ENCODE results near the gene EFTUD2.

Gene EFTUD2

GRCh38 chr17:44932096-44932786 lies 33.0 kb upstream of the EFTUD2 start:
- Histone ChIP-seq H3K23ac (ENCODE audit: low read length) (no peak overlapping the region), H3K4ac (ENCODE audit: low read depth, low read length) (no peak overlapping the region), H3K36me3 (ENCODE audit: control insufficient read depth in 1 of 2, insufficient read depth in 2 of 2, low read length in 2 of 2) (peaks cover 73 to 78% of the 10 kb centered on the region in 2 experiments), H3K27ac (ENCODE audit: low read depth, low read length) (no peak overlapping the region), H3K4me1 (ENCODE audit: control insufficient read depth in 1 of 2, insufficient read depth in 2 of 2, low read length in 2 of 2) (no peaks in the 10 kb centered on the region), H3K9me3 (ENCODE audit: insufficient read depth, low read depth, low read length) (no peaks in the 10 kb centered on the region), H4K8ac (ENCODE audit: low read depth, low read length) (no peak overlapping the region), H4K91ac (ENCODE audit: low read depth, low read length) (no peak overlapping the region), H2BK12ac (ENCODE audit: low read length) (no peak overlapping the region), H3K4me3 (ENCODE audit: low read depth, low read length) (no peak overlapping the region), H2BK120ac (ENCODE audit: insufficient read depth, low read length, poor library complexity) (no peak overlapping the region), H3K4me2 (ENCODE audit: low read length) (no peak overlapping the region), H2BK5ac (ENCODE audit: low read depth, low read length, poor library complexity) (no peak overlapping the region), H3K27me3 (ENCODE audit: insufficient read depth, low read length) (no peaks in the 10 kb centered on the region), H4K12ac (ENCODE audit: low read depth, low read length) (no peak overlapping the region), H3K18ac (ENCODE audit: low read length) (no peak overlapping the region), H3K79me2 (ENCODE audit: control insufficient read depth, insufficient read depth, low read length, poor library complexity) (no peaks in the 10 kb centered on the region), H2AFZ (ENCODE audit: insufficient read depth, low read length, poor library complexity) (no peak overlapping the region), H3K14ac (ENCODE audit: low read length) (no peak overlapping the region), H2AK5ac (ENCODE audit: low read length) (no peak overlapping the region), H3K79me1 (ENCODE audit: low read length) (no peaks in the 10 kb centered on the region), H3K9ac (ENCODE audit: low read length) (no peak overlapping the region)
- WGBS (ENCODE audit: extremely low coverage, insufficient coverage, insufficient read length), result no CpG with 5 or more reads among the region's 8 CpGs
- no peak for DNase-seq

- Histone ChIP-seq H4K91ac (ENCODE audit: low read depth, low read length) (no peak overlapping the region), H3K18ac (ENCODE audit: low read length) (no peak overlapping the region)
- WGBS (ENCODE audit: extremely low coverage, insufficient coverage, insufficient read length), result no CpG with 5 or more reads among the region's 5 CpGs
These were observed 32.1 kb upstream of the EFTUD2 start for GRCh38 chr17:44931376-44931775.

GRCh38 chr17:44930667-44931066 lies 31.4 kb upstream of the EFTUD2 start:
- no peak for DNase-seq
- Histone ChIP-seq H2AK5ac (ENCODE audit: low read length) (no peak overlapping the region), H4K91ac (ENCODE audit: low read depth, low read length) (no peak overlapping the region), H3K27me3 (ENCODE audit: insufficient read depth, low read length) (no peaks in the 10 kb centered on the region), H3K23ac (ENCODE audit: low read length) (no peak overlapping the region), H4K8ac (ENCODE audit: low read depth, low read length) (no peak overlapping the region), H2AFZ (ENCODE audit: insufficient read depth, low read length, poor library complexity) (no peak overlapping the region), H2BK120ac (ENCODE audit: insufficient read depth, low read length, poor library complexity) (no peak overlapping the region), H3K4ac (ENCODE audit: low read depth, low read length) (no peak overlapping the region), H3K9ac (ENCODE audit: low read length) (no peak overlapping the region), H3K4me3 (ENCODE audit: low read depth, low read length) (no peak overlapping the region), H3K4me1 (ENCODE audit: control insufficient read depth in 1 of 2, insufficient read depth in 2 of 2, low read length in 2 of 2) (no peaks in the 10 kb centered on the region), H3K4me2 (ENCODE audit: low read length) (no peak overlapping the region), H4K12ac (ENCODE audit: low read depth, low read length) (no peak overlapping the region), H3K9me3 (ENCODE audit: insufficient read depth, low read depth, low read length) (no peaks in the 10 kb centered on the region), H2BK12ac (ENCODE audit: low read length) (no peak overlapping the region), H3K36me3 (ENCODE audit: control insufficient read depth in 1 of 2, insufficient read depth in 2 of 2, low read length in 2 of 2) (peaks cover 82 to 87% of the 10 kb centered on the region in 2 experiments), H3K27ac (ENCODE audit: low read depth, low read length) (no peak overlapping the region), H3K79me2 (ENCODE audit: control insufficient read depth, insufficient read depth, low read length, poor library complexity) (no peaks in the 10 kb centered on the region), H3K14ac (ENCODE audit: low read length) (no peak overlapping the region), H3K79me1 (ENCODE audit: low read length) (no peaks in the 10 kb centered on the region), H3K18ac (ENCODE audit: low read length) (no peak overlapping the region), H2BK5ac (ENCODE audit: low read depth, low read length, poor library complexity) (no peak overlapping the region)
- WGBS (ENCODE audit: extremely low coverage, insufficient coverage, insufficient read length), result no CpG with 5 or more reads among the region's 6 CpGs

More at GRCh38 chr17:44931376-44931775, 32.1 kb upstream of the EFTUD2 start:
- no peaks in the 10 kb centered on the region for H3K79me1 ChIP-seq (ENCODE audit: low read length)
- H2AFZ ChIP-seq (ENCODE audit: insufficient read depth, low read length, poor library complexity), result no peak overlapping the region
- no peaks in the 10 kb centered on the region for H3K79me2 ChIP-seq (ENCODE audit: control insufficient read depth, insufficient read depth, low read length, poor library complexity)
- H3K27ac ChIP-seq (ENCODE audit: low read depth, low read length), result no peak overlapping the region
- no peak overlapping the region for H2BK120ac ChIP-seq (ENCODE audit: insufficient read depth, low read length, poor library complexity)
- H3K14ac ChIP-seq (ENCODE audit: low read length), result no peak overlapping the region
- H3K4ac ChIP-seq (ENCODE audit: low read depth, low read length), result no peak overlapping the region
- no peak overlapping the region for H3K23ac ChIP-seq (ENCODE audit: low read length)
- H2BK12ac ChIP-seq (ENCODE audit: low read length), result no peak overlapping the region
- no peak for DNase-seq
- H3K4me2 ChIP-seq (ENCODE audit: low read length), result no peak overlapping the region
- no peak overlapping the region for H3K4me3 ChIP-seq (ENCODE audit: low read depth, low read length)
- no peak overlapping the region for H2AK5ac ChIP-seq (ENCODE audit: low read length)
- no peak overlapping the region for H4K8ac ChIP-seq (ENCODE audit: low read depth, low read length)
- H3K4me1 ChIP-seq (ENCODE audit: control insufficient read depth in 1 of 2, insufficient read depth in 2 of 2, low read length in 2 of 2), result no peaks in the 10 kb centered on the region
- H3K9me3 ChIP-seq (ENCODE audit: insufficient read depth, low read depth, low read length), result no peaks in the 10 kb centered on the region
- H4K12ac ChIP-seq (ENCODE audit: low read depth, low read length), result no peak overlapping the region
- no peak overlapping the region for H2BK5ac ChIP-seq (ENCODE audit: low read depth, low read length, poor library complexity)
- H3K27me3 ChIP-seq (ENCODE audit: insufficient read depth, low read length), result no peaks in the 10 kb centered on the region
- H3K9ac ChIP-seq (ENCODE audit: low read length), result no peak overlapping the region
- peaks cover 81 to 86% of the 10 kb centered on the region in 2 experiments for H3K36me3 ChIP-seq (ENCODE audit: control insufficient read depth in 1 of 2, insufficient read depth in 2 of 2, low read length in 2 of 2)

- Histone ChIP-seq H3K4ac (ENCODE audit: low read depth, low read length) (no peak overlapping the region), H3K4me1 (ENCODE audit: control insufficient read depth in 1 of 2, insufficient read depth in 2 of 2, low read length in 2 of 2) (no peaks in the 10 kb centered on the region), H4K91ac (ENCODE audit: low read depth, low read length) (no peak overlapping the region), H2BK5ac (ENCODE audit: low read depth, low read length, poor library complexity) (no peak overlapping the region), H3K4me3 (ENCODE audit: low read depth, low read length) (no peak overlapping the region), H3K14ac (ENCODE audit: low read length) (no peak overlapping the region), H4K8ac (ENCODE audit: low read depth, low read length) (no peak overlapping the region), H4K12ac (ENCODE audit: low read depth, low read length) (no peak overlapping the region), H3K79me2 (ENCODE audit: control insufficient read depth, insufficient read depth, low read length, poor library complexity) (no peaks in the 10 kb centered on the region), H3K4me2 (ENCODE audit: low read length) (no peak overlapping the region), H3K79me1 (ENCODE audit: low read length) (no peaks in the 10 kb centered on the region), H3K23ac (ENCODE audit: low read length) (no peak overlapping the region), H2BK120ac (ENCODE audit: insufficient read depth, low read length, poor library complexity) (no peak overlapping the region), H3K9me3 (ENCODE audit: insufficient read depth, low read depth, low read length) (no peaks in the 10 kb centered on the region), H3K36me3 (ENCODE audit: control insufficient read depth in 1 of 2, insufficient read depth in 2 of 2, low read length in 2 of 2) (peaks cover 69 to 72% of the 10 kb centered on the region in 2 experiments), H3K27me3 (ENCODE audit: insufficient read depth, low read length) (no peaks in the 10 kb centered on the region), H3K27ac (ENCODE audit: low read depth, low read length) (no peak overlapping the region), H3K9ac (ENCODE audit: low read length) (no peak overlapping the region), H2AK5ac (ENCODE audit: low read length) (no peak overlapping the region), H2BK12ac (ENCODE audit: low read length) (no peak overlapping the region), H3K18ac (ENCODE audit: low read length) (no peak overlapping the region), H2AFZ (ENCODE audit: insufficient read depth, low read length, poor library complexity) (no peak overlapping the region)
- DNase-seq, result no peak
- no CpG with 5 or more reads among the region's 7 CpGs for WGBS (ENCODE audit: extremely low coverage, insufficient coverage, insufficient read length)
These were observed 29.9 kb upstream of the EFTUD2 start for GRCh38 chr17:44928950-44929720.
